ENCODE results near the gene CRYL1. TPM values are rescaled to one million over a fixed set of nuclear protein-coding genes. Genes with fewer than 3 reads are reported as not detected.

CRYL1 gene
- total and polyA plus RNA-seq, 2 of the 8 experiments (the other 6 are each of a cell fraction or from before 2014, with no cell fraction given) = 1.9 to 6.4 TPM

DNA sequence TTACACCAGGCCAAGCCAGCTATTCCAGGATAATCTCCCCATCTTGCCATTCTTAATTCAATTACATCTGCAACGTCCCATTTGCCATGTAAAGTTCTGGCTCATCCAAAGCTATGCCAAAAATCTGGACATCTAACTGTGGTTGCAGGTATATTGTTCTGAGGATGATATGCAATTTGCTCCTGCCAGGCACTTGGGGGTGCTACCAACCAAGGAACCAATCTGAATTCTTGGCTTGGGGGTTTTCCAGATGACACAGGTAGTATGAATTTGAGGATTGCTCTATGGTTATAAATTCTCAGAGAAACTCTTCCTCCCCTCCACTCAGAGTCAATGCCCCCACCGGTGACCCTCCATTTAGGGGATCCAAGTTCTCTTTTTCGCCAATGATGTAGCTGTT is 33.0 kb downstream of the CRYL1 start:
- no peaks in the 10 kb centered on the region for H3K79me2 ChIP-seq (ENCODE audit: control insufficient read depth in 1 of 2, insufficient read depth in 2 of 2, low read length in 2 of 2)
- peak; percentile 45 for FAIRE-seq
- TF ChIP-seq SUZ12 (IDR thresholded peaks at IDR 0.05; ENCODE audit: low read length) (no peak), CREB1 (IDR thresholded peaks at IDR 0.05) (no peak), CTBP2 (IDR thresholded peaks at IDR 0.05; ENCODE audit: borderline replicate concordance, insufficient read depth, insufficient read length, low read length) (no peak), GTF2F1 (IDR thresholded peaks at IDR 0.05; ENCODE audit: borderline replicate concordance, low read depth, low read length) (no peak), YY1 (IDR thresholded peaks at IDR 0.05; ENCODE audit: low read depth, low read length) (no peak), SRF (IDR thresholded peaks at IDR 0.05; ENCODE audit: low read depth, low read length) (no peak), CTCF (IDR thresholded peaks at IDR 0.05; ENCODE audit: control extremely low read depth in 1 of 3, insufficient read depth in 1 of 3, low read depth in 1 of 3, low read length in 3 of 3) (peak; percentile 38 to 67 (median 56)), SP2 (IDR thresholded peaks at IDR 0.05; ENCODE audit: low read length) (no peak), GABPA (IDR thresholded peaks at IDR 0.05; ENCODE audit: borderline replicate concordance, insufficient read depth, low read length) (no peak), POLR2A (IDR thresholded peaks at IDR 0.05; ENCODE audit: control extremely low read depth in 1 of 2, low read depth in 2 of 2, low read length in 2 of 2) (no peak)
- TF ChIP-seq, protein P1, sequence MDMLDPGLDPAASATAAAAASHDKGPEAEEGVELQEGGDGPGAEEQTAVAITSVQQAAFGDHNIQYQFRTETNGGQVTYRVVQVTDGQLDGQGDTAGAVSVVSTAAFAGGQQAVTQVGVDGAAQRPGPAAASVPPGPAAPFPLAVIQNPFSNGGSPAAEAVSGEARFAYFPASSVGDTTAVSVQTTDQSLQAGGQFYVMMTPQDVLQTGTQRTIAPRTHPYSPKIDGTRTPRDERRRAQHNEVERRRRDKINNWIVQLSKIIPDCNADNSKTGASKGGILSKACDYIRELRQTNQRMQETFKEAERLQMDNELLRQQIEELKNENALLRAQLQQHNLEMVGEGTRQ (IDR thresholded peaks at IDR 0.05; ENCODE audit: low read length) = no peak

More for the DNA sequence above, 33.0 kb downstream of the CRYL1 start:
- Histone ChIP-seq H2BK120ac (replicated peaks; ENCODE audit: low read depth, low read length) (no peak overlapping the region), H3K36me3 (ENCODE audit: control insufficient read depth in 2 of 4, insufficient read depth in 4 of 4, low read length in 3 of 4) (no peaks in the 10 kb centered on the region), H3K4ac (replicated peaks; ENCODE audit: insufficient read length, low read depth, low read length) (no peak overlapping the region), H2AK5ac (ENCODE audit: low read depth, low read length) (no peak overlapping the region), H2BK12ac (ENCODE audit: low read depth, low read length) (no peak overlapping the region), H3K27me3 (replicated peaks in 1 of 4; ENCODE audit: control insufficient read depth in 3 of 4, extremely low read depth in 1 of 4, insufficient read depth in 3 of 4, low read length in 3 of 4) (no peaks in the 10 kb centered on the region), H4K8ac (ENCODE audit: extremely low read depth, insufficient read depth, low read length) (no peak overlapping the region), H2BK20ac (ENCODE audit: low read length) (no peak overlapping the region), H2AFZ (ENCODE audit: low read length) (no peak overlapping the region), H3K79me1 (ENCODE audit: low read depth, low read length) (no peaks in the 10 kb centered on the region), H3K56ac (replicated peaks; ENCODE audit: insufficient read length, low read depth, low read length) (no peak overlapping the region), H2BK15ac (ENCODE audit: low read length) (no peak overlapping the region), H3K4me2 (ENCODE audit: insufficient read depth in 1 of 2, low read depth in 2 of 2, low read length in 2 of 2) (no peak overlapping the region), H3K4me3 (ENCODE audit: extremely low read depth in 1 of 4, insufficient read depth in 2 of 4, low read depth in 3 of 4, low read length in 4 of 4) (no peak overlapping the region), H4K5ac (ENCODE audit: insufficient read length, low read depth, low read length) (no peak overlapping the region), H3K14ac (ENCODE audit: insufficient read length) (no peak overlapping the region), H3K18ac (ENCODE audit: extremely low read depth, low read length) (no peak overlapping the region), H2BK5ac (ENCODE audit: low read depth, low read length) (no peak overlapping the region), H4K91ac (replicated peaks; ENCODE audit: insufficient read length, low read length) (no peak overlapping the region), H3K27ac (ENCODE audit: low read depth, low read length) (no peak overlapping the region), H3K23ac (ENCODE audit: insufficient read length) (no peak overlapping the region), H3K4me1 (replicated peaks in 1 of 4; ENCODE audit: control insufficient read depth in 3 of 4, insufficient read depth in 4 of 4, low read length in 3 of 4) (no peaks in the 10 kb centered on the region; a peak in 1 of 7 replicates), H3K23me2 (ENCODE audit: low read depth, low read length) (peaks cover 7% of the 10 kb centered on the region), H3K9ac (replicated peaks in 1 of 4; ENCODE audit: extremely low read depth in 1 of 4, low read depth in 3 of 4, low read length in 3 of 4) (no peak overlapping the region), H4K20me1 (replicated peaks in 1 of 2; ENCODE audit: control insufficient read depth in 1 of 2, insufficient read depth in 2 of 2, low read length in 2 of 2) (peaks cover 0 to 2% of the 10 kb centered on the region in 2 experiments), H3K9me3 (ENCODE audit: insufficient read depth in 2 of 2, low read depth in 1 of 2, low read length in 1 of 2) (no peaks in the 10 kb centered on the region)
- CTCF ChIA-PET (ENCODE audit: partially characterized antibody) = interaction anchor here (0.6 to 5.5 kb wide), 38 partner anchors 9 to 444 kb away, joined by 3 to 54 read pairs (median 4); partner anchors contain the start of gene EEF1AKMT1
- POLR2A ChIA-PET (ENCODE audit: partially characterized antibody) = interaction anchor here (0.6 to 1.5 kb wide), 2 partner anchors 8 to 197 kb away, joined by 3 read pairs; no protein-coding TSS in a partner anchor
- DNase-seq (ENCODE audit: low read depth in 1 of 2, low spot score in 2 of 2) = peak in 1 of 2 experiments; percentile 58
- WGBS, 2 experiments (ENCODE audit: extremely low coverage in 1 of 2, insufficient coverage in 1 of 2, insufficient read length in 1 of 2, insufficient replicate concordance in 2 of 2, low coverage in 1 of 2, low lambda C conversion rate in 2 of 2, missing lambda C conversion rate in 1 of 2) = 66% methylated on average over 3 of the region's 3 CpGs; no CpG with 5 or more reads in 1 of the 2 experiments
